DOHH2 (cell line): Measurements from ENCODE around the gene AP3B2.

ENCODE experiments used
- H3F3A ChIP-seq: fragments of 200-600 bp; sonication (generic), shearing (Covaris generic); 2 replicates; pipeline ENCODE4 v1.6.0; 2016; ENCODE audit warnings: antibody characterized with exemption, mild to moderate bottlenecking; ENCODE audit not compliant: control insufficient read depth, insufficient read depth
- H3K27ac ChIP-seq: fragments of 200-600 bp; sonication (generic); 2 replicates; pipeline ENCODE4 v1.5.1; 2014; ENCODE audit warnings: low read depth, mild to moderate bottlenecking, low read length, moderate library complexity
- H3K27me3 ChIP-seq: fragments of 200-600 bp; sonication (generic); 2 replicates; pipeline ENCODE4 v1.6.1; 2014; ENCODE audit warnings: mild to moderate bottlenecking, low read length, mixed read lengths; ENCODE audit not compliant: control insufficient read depth
- H3K36me3 ChIP-seq: fragments of 200-600 bp; sonication (generic); 2 replicates; pipeline ENCODE4 v1.6.1; 2014; ENCODE audit warnings: mild to moderate bottlenecking, low read length, moderate library complexity, mixed read lengths; ENCODE audit not compliant: control insufficient read depth
- H3K4me1 ChIP-seq: fragments of 200-600 bp; sonication (generic); 2 replicates; pipeline ENCODE4 v1.6.1; 2014; ENCODE audit warnings: mild to moderate bottlenecking, low read length, mixed read lengths; ENCODE audit not compliant: control insufficient read depth
- H3K4me2 ChIP-seq: fragments of 200-600 bp; sonication (generic); 2 replicates; pipeline ENCODE4 v1.6.0; 2014; ENCODE audit warnings: mild to moderate bottlenecking, low read length, moderate library complexity
- H3K4me3 ChIP-seq: fragments of 200-600 bp; sonication (generic); 2 replicates; pipeline ENCODE4 v1.5.1; 2014; ENCODE audit warnings: mild to moderate bottlenecking, low read length, mixed read lengths
- H3K79me2 ChIP-seq: fragments of 200-600 bp; sonication (generic); 2 replicates; pipeline ENCODE4 v1.6.1; 2014; ENCODE audit warnings: mild to moderate bottlenecking, low read length, mixed read lengths; ENCODE audit not compliant: control insufficient read depth
- H3K9me2 ChIP-seq: fragments of 200-600 bp; sonication (generic); replicated peaks from 2 replicates; pipeline ENCODE4 v1.6.1; 2014; ENCODE audit warnings: mild to moderate bottlenecking, low read length, mixed read lengths; ENCODE audit not compliant: control insufficient read depth
- H3K9me3 ChIP-seq: fragments of 200-600 bp; sonication (generic); 2 replicates; pipeline ENCODE4 v1.6.1; 2014; ENCODE audit warnings: antibody characterized with exemption, low read length, mixed read lengths; ENCODE audit not compliant: control insufficient read depth, insufficient read depth
- H4K20me1 ChIP-seq: fragments of 200-600 bp; sonication (generic); 2 replicates; pipeline ENCODE4 v1.6.0; 2014; ENCODE audit warnings: low read depth, mild to moderate bottlenecking, antibody characterized with exemption, low read length, moderate library complexity; ENCODE audit not compliant: control insufficient read depth, insufficient read depth
- CTCF ChIP-seq: fragments of 200-600 bp; sonication (generic); IDR thresholded peaks from one replicate; pipeline ENCODE4 v1.5.1; 2014; ENCODE audit warnings: antibody characterized with exemption, mild to moderate bottlenecking, low read depth, low read length; ENCODE audit not compliant: poor library complexity, severe bottlenecking
- EZH2phosphoT487 ChIP-seq: fragments of 200-600 bp; sonication (generic); IDR thresholded peaks from 2 replicates; pipeline ENCODE4 v1.6.1; 2017; ENCODE audit warnings: borderline replicate concordance, mild to moderate bottlenecking, antibody characterized with exemption, low read length, moderate library complexity, mixed read lengths

AP3B2 gene

GRCh38 chr15:82653483-82654168, 56.0 kb downstream of the AP3B2 start:
- Histone ChIP-seq H3K9me3 (no peaks in the 10 kb centered on the region), H3K9me2 (no peaks in the 10 kb centered on the region), H3K27ac (no peak overlapping the region), H3K36me3 (no peaks in the 10 kb centered on the region), H3K4me2 (no peak overlapping the region), H3K4me1 (no peaks in the 10 kb centered on the region), H3F3A (no peaks in the 10 kb centered on the region), H3K79me2 (no peaks in the 10 kb centered on the region), H3K4me3 (no peak overlapping the region), H3K27me3 (peaks cover 10% of the 10 kb centered on the region), H4K20me1 (no peaks in the 10 kb centered on the region)
- TF ChIP-seq CTCF = no peak
- TF ChIP-seq EZH2phosphoT487 = no peak

GRCh38 chr15:82651708-82652107, 58.0 kb downstream of the AP3B2 start:
- TF ChIP-seq EZH2phosphoT487 (no peak), CTCF (no peak)
- H3K9me2 ChIP-seq = no peaks in the 10 kb centered on the region
- no peaks in the 10 kb centered on the region for H3F3A ChIP-seq
- no peaks in the 10 kb centered on the region for H3K79me2 ChIP-seq
- H3K9me3 ChIP-seq = no peaks in the 10 kb centered on the region
- no peaks in the 10 kb centered on the region for H4K20me1 ChIP-seq
- H3K27me3 ChIP-seq = peaks cover 10% of the 10 kb centered on the region
- no peaks in the 10 kb centered on the region for H3K36me3 ChIP-seq
- no peak overlapping the region for H3K4me2 ChIP-seq
- no peak overlapping the region for H3K27ac ChIP-seq
- H3K4me3 ChIP-seq = no peak overlapping the region
- H3K4me1 ChIP-seq = no peaks in the 10 kb centered on the region

- no peaks in the 10 kb centered on the region for H3K79me2 ChIP-seq
- no peaks in the 10 kb centered on the region for H3F3A ChIP-seq
- no peaks in the 10 kb centered on the region for H4K20me1 ChIP-seq
- no peaks in the 10 kb centered on the region for H3K9me3 ChIP-seq
- H3K27ac ChIP-seq = no peak overlapping the region
- TF ChIP-seq EZH2phosphoT487 (no peak), CTCF (no peak)
- H3K4me3 ChIP-seq = no peak overlapping the region
- H3K4me1 ChIP-seq = no peaks in the 10 kb centered on the region
- H3K36me3 ChIP-seq = no peaks in the 10 kb centered on the region
- H3K9me2 ChIP-seq = no peaks in the 10 kb centered on the region
- H3K4me2 ChIP-seq = no peak overlapping the region
- peaks cover 6% of the 10 kb centered on the region; the same call in 1 of the 2 replicates for H3K27me3 ChIP-seq
Observed at GRCh38 chr15:82650046-82650670, 59.5 kb downstream of the AP3B2 start.
